ENCODE results near the gene TBC1D2B.
"Not testable (repeated sequence)": the region's sequence is repeated elsewhere in the genome, so short reads cannot be mapped to it uniquely, and the experiment has no call there.

DNA sequence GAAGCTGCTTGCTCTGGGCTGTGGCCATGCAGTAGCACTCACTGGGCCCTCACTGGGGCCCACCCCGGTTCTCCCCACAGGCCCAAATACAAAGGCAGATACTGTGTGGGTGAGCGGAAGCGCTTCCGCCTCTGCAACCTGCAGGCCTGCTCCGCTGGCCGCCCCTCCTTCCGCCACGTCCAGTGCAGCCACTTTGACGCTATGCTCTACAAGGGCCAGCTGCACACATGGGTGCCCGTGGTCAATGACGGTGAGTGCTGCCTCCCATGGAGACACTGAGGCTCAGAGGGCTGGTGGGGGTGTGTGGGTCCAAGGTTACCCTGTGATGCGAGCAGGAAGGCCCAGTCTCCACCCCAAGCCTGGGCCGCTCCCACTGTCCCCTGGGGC, 98.8 kb downstream of the TBC1D2B start:
- not testable (repeated sequence) for TF ChIP-seq POLR2A (IDR thresholded peaks at IDR 0.05)
- TF ChIP-seq, protein P1, sequence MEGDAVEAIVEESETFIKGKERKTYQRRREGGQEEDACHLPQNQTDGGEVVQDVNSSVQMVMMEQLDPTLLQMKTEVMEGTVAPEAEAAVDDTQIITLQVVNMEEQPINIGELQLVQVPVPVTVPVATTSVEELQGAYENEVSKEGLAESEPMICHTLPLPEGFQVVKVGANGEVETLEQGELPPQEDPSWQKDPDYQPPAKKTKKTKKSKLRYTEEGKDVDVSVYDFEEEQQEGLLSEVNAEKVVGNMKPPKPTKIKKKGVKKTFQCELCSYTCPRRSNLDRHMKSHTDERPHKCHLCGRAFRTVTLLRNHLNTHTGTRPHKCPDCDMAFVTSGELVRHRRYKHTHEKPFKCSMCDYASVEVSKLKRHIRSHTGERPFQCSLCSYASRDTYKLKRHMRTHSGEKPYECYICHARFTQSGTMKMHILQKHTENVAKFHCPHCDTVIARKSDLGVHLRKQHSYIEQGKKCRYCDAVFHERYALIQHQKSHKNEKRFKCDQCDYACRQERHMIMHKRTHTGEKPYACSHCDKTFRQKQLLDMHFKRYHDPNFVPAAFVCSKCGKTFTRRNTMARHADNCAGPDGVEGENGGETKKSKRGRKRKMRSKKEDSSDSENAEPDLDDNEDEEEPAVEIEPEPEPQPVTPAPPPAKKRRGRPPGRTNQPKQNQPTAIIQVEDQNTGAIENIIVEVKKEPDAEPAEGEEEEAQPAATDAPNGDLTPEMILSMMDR (IDR thresholded peaks at IDR 0.05 in 4 of 5, conservative IDR thresholded peaks at IDR 0.05 in 1 of 5) = not testable (repeated sequence)

Measured in gastrocnemius medialis (tissue), 4 donors.